ENCODE results near the gene TMEM40.

GRCh38 chr3:12733566-12733965 lies 25.5 kb downstream of the TMEM40 start:
- TF ChIP-seq CTCF (IDR thresholded peaks at IDR 0.05) (no peak), POLR2AphosphoS5 (IDR thresholded peaks at IDR 0.05) (no peak)
